ENCODE measurements around the gene GNG2. TPM values are rescaled to one million over a fixed set of nuclear protein-coding genes. Genes with fewer than 3 reads are reported as not detected.

The GNG2 gene
- total RNA-seq, 1 experiment from 2014 or later, result 7.0 TPM

DNA sequence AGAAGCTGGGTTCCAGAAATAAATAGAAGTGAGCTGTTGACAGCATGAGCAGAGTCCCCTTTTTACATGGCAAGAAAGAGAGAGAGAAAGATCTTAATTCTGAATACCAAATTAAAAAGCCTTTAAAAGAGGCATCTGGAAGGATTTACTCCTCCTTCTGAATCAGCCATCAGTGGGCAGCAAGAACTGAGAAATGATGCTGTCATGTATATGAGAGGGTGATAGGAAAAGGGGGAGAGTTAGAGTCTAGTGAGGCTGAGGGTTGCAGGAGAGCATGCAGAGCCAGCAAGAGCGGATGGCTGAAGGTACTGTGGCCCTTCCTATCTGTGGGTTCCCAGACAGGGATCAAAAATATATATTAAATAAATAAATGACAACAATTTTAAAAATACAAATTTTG is 34.5 kb upstream of the GNG2 start:
- Histone ChIP-seq H3K4me2 (ENCODE audit: insufficient read depth, insufficient read length, low read length) (no peak overlapping the region), H3K27me3 (ENCODE audit: insufficient read depth, low read length) (no peaks in the 10 kb centered on the region), H4K20me1 (ENCODE audit: control insufficient read depth, insufficient read depth, insufficient read length) (no peaks in the 10 kb centered on the region), H3K79me1 (ENCODE audit: insufficient read depth, low read depth, low read length, poor library complexity, severe bottlenecking) (no peaks in the 10 kb centered on the region), H2BK15ac (ENCODE audit: low read depth, low read length) (no peak overlapping the region), H3K14ac (ENCODE audit: insufficient read depth, low read length) (no peak overlapping the region), H2BK5ac (ENCODE audit: insufficient read length, low read length) (no peak overlapping the region), H3T11ph (ENCODE audit: low read length) (no peak overlapping the region), H2BK20ac (ENCODE audit: low read depth, low read length, poor library complexity, severe bottlenecking) (no peak overlapping the region), H2AK5ac (ENCODE audit: insufficient read length, low read length) (no peak overlapping the region), H2BK120ac (ENCODE audit: low read depth, low read length, poor library complexity, severe bottlenecking) (no peak overlapping the region), H3K79me2 (ENCODE audit: insufficient read depth, low read length) (no peaks in the 10 kb centered on the region), H3K23ac (ENCODE audit: insufficient read length, low read depth, low read length) (no peak overlapping the region), H3K4me1 (ENCODE audit: insufficient read depth, low read length) (no peaks in the 10 kb centered on the region), H2BK12ac (ENCODE audit: insufficient read length, low read depth, low read length) (no peak overlapping the region), H3K9ac (ENCODE audit: extremely low read depth, insufficient read length, low read length) (no peak overlapping the region), H3K18ac (ENCODE audit: insufficient read length, low read depth, low read length) (no peak overlapping the region), H3K4ac (ENCODE audit: low read depth, low read length) (no peak overlapping the region), H3K56ac (ENCODE audit: insufficient read length, low read depth, low read length) (no peak overlapping the region), H3K23me2 (ENCODE audit: insufficient read length, low read depth, low read length, poor library complexity, severe bottlenecking) (no peaks in the 10 kb centered on the region), H4K91ac (ENCODE audit: insufficient read length, low read depth, low read length) (no peak overlapping the region), H3K27ac (ENCODE audit: insufficient read length, low read depth, low read length) (no peak overlapping the region), H3K9me3 (ENCODE audit: control insufficient read depth, low read depth, low read length) (no peaks in the 10 kb centered on the region), H4K8ac (replicated peaks; ENCODE audit: insufficient read length, low read depth, low read length) (no peak overlapping the region), H2AFZ (ENCODE audit: low read length) (no peak overlapping the region), H4K5ac (ENCODE audit: insufficient read length, low read depth, low read length) (no peak overlapping the region)
- TF ChIP-seq, protein P1, sequence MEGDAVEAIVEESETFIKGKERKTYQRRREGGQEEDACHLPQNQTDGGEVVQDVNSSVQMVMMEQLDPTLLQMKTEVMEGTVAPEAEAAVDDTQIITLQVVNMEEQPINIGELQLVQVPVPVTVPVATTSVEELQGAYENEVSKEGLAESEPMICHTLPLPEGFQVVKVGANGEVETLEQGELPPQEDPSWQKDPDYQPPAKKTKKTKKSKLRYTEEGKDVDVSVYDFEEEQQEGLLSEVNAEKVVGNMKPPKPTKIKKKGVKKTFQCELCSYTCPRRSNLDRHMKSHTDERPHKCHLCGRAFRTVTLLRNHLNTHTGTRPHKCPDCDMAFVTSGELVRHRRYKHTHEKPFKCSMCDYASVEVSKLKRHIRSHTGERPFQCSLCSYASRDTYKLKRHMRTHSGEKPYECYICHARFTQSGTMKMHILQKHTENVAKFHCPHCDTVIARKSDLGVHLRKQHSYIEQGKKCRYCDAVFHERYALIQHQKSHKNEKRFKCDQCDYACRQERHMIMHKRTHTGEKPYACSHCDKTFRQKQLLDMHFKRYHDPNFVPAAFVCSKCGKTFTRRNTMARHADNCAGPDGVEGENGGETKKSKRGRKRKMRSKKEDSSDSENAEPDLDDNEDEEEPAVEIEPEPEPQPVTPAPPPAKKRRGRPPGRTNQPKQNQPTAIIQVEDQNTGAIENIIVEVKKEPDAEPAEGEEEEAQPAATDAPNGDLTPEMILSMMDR (conservative IDR thresholded peaks at IDR 0.05), result no peak
- DNase-seq, result no peak
- Mint-ChIP-seq H3K9me3 (no peaks in the 10 kb centered on the region), H3K4me1 (peaks cover 0 to 5% of the 10 kb centered on the region in 2 experiments; a peak in 1 of 4 replicates), H3K27ac (no peak overlapping the region), H3K4me3 (no peak overlapping the region), H3K27me3 (ENCODE audit: low read depth) (no peaks in the 10 kb centered on the region), H3K36me3 (ENCODE audit: insufficient read depth in 1 of 3, low read depth in 3 of 3) (no peaks in the 10 kb centered on the region)
- no CpG with 5 or more reads among the region's 1 CpG for WGBS (ENCODE audit: extremely low coverage, insufficient read length, low lambda C conversion rate)
